Measurements from ENCODE around the gene F2RL1.
"Not testable (repeated sequence)": the region's sequence is repeated elsewhere in the genome, so short reads cannot be mapped to it uniquely, and the experiment has no call there.

- not testable (repeated sequence) for TF ChIP-seq RARB (CRISPR knock-in tag; IDR thresholded peaks at IDR 0.05); TOX (CRISPR knock-in tag; IDR thresholded peaks at IDR 0.05; ENCODE audit: borderline replicate concordance); CSDC2 (CRISPR knock-in tag; IDR thresholded peaks at IDR 0.05); ZFP30 (CRISPR knock-in tag; IDR thresholded peaks at IDR 0.05); TCF4 (CRISPR knock-in tag; IDR thresholded peaks at IDR 0.05; ENCODE audit: borderline replicate concordance); CREB5 (CRISPR knock-in tag; IDR thresholded peaks at IDR 0.05; ENCODE audit: low read depth); PATZ1 (CRISPR knock-in tag; IDR thresholded peaks at IDR 0.05; ENCODE audit: borderline replicate concordance); ZNF565 (CRISPR knock-in tag; conservative IDR thresholded peaks at IDR 0.05; ENCODE audit: low read depth); BACH2 (CRISPR knock-in tag; IDR thresholded peaks at IDR 0.05; ENCODE audit: borderline replicate concordance)
Measured at GRCh38 chr5:76855501-76855900, 36.7 kb downstream of the F2RL1 start.
